NCI-H1436 treated with DMSO at 0.1 percent for 48 hours (cell line): ENCODE results near the gene CYP1B1.

Experiments
- DNase-seq: peaks from one replicate; lab custom pipeline; 2025; lab: John Stamatoyannopoulos, UW

Gene CYP1B1

GRCh38 chr2:38074764-38075506 is 1.0 kb downstream of the CYP1B1 start:
- no peak for DNase-seq

GRCh38 chr2:38074058-38074763 is 1.7 kb downstream of the CYP1B1 start:
- DNase-seq: no peak

GRCh38 chr2:38073211-38074057 is 2.5 kb downstream of the CYP1B1 start:
- DNase-seq: no peak

- DNase-seq: no peak
Measured at GRCh38 chr2:38070438-38070837, 5.5 kb downstream of the CYP1B1 start.

- DNase-seq: no peak
Measured at GRCh38 chr2:38068234-38068633, 7.7 kb downstream of the CYP1B1 start.

GRCh38 chr2:38066421-38067115 is 9.4 kb downstream of the CYP1B1 start:
- DNase-seq: no peak

- no peak for DNase-seq
Measured at GRCh38 chr2:38065502-38066135, 10.3 kb downstream of the CYP1B1 start.

GRCh38 chr2:38064801-38065501 is 11.0 kb downstream of the CYP1B1 start:
- no peak for DNase-seq

GRCh38 chr2:38060236-38061018 is 15.5 kb downstream of the CYP1B1 start:
- no peak for DNase-seq

- DNase-seq: no peak
Measured at GRCh38 chr2:38057651-38058410, 18.1 kb downstream of the CYP1B1 start.

- no peak for DNase-seq
Measured at GRCh38 chr2:38056216-38056615, 19.7 kb downstream of the CYP1B1 start.

- no peak for DNase-seq
Measured at GRCh38 chr2:38045811-38046210, 30.1 kb downstream of the CYP1B1 start.

- DNase-seq: no peak
Measured at GRCh38 chr2:38039121-38039910, 36.6 kb downstream of the CYP1B1 start.

- no peak for DNase-seq
Measured at GRCh38 chr2:38038682-38039081, 37.3 kb downstream of the CYP1B1 start.

- no peak for DNase-seq
Measured at GRCh38 chr2:38037757-38038621, 38.0 kb downstream of the CYP1B1 start.

- DNase-seq: no peak
Measured at GRCh38 chr2:38037325-38037724, 38.6 kb downstream of the CYP1B1 start.

GRCh38 chr2:38035968-38036367 is 40.0 kb downstream of the CYP1B1 start:
- no peak for DNase-seq

GRCh38 chr2:38033646-38034045 is 42.3 kb downstream of the CYP1B1 start:
- no peak for DNase-seq
